Activated T-cell treated with anti-CD3 and anti-CD28 coated beads for 4 hours (primary cell): ENCODE results near the gene UPF1.

Experiments
- DNase-seq: peaks from one replicate; pipeline ENCODE4 v3.0.0-alpha.2; 2020

UPF1 gene

DNA sequence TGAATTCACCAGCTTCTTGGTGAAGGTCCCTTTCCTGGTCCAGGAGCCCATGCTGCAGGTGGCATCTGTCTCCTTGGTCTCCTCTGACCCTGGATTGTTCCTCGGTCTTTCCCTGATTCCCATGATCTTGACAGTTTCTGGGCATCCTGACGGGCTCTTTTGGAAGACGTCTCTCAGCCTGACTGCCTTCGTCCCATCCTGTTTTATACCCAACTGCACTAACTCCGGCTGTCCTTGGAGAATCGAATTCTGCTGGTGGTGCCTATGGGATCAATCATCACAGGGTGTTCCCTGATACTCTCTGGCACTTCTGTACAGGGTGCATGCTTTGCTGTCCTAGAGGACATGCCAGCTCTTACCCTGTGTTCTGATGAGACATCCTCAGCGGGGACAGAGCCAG, 45.1 kb downstream of the UPF1 start:
- no peak for DNase-seq

DNA sequence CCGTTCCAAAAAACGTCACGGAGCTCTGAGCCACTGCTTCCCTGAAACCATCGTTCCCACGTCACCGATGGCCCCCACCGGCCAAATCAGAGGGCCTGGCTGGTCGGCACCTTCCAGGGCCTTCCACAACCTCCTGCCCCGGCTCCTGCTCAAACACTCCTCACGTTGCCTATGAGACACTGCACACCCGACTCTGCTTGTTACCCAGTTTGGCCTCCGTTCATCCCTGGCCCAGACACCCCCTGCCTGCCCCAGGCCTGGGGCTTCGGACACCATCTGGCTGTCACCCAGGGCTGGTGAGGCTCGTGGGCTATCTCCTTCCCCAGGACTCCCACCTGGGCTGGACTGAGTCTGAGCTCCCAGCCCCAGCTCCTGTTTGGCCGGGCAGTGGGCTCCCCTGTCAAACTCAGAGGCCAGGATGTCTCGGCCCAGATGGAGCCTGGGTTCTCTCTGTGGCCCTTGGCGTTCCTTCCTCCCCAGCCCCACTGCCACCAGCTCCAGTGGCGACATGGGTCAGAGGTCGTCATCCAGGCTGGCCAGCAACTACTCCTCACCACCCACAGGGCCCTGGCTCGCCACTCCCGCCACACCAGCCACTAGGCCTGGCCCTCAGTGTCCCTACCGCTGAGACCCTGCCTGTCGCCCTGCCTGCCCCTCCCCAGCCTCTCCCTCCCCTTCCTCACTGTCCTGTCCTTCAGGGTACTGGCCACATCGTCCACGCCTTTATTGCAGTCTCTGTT, 46.5 kb downstream of the UPF1 start:
- DNase-seq, result no peak

DNA sequence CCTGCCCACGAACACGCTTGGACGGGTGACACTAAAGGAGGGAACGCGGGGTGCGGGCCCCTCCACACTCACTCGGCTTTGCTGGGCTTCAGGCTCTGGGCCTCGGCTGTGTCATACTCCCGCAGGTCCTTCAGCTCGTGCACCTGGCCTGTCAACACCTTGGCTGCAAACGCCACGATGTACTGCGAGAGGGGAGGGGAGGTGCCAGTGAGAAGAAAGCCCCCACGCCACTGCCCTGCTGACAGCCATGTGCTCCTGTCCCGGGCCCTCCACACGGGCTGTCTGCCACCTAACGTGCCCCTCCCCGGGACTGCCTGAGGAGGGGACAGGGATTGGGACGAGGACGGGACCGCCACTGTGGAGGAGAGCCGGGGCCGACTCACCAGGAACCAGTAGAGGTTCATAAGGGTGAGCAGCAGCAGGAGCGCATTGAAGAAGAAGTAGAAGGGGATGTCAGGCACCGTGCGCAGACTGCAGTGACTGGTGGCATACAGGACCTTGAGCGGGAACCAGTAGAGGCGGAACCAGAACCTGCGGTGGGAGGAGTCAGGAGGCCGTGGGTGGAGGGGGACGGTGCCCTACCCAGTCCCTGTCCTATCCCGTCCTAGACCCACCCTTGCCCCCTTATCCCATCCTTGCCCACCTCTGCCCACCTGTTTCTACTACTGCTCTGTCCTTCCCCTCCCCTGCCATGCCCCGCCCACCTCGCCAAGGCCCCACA, 47.3 kb downstream of the UPF1 start:
- DNase-seq, result no peak

DNA sequence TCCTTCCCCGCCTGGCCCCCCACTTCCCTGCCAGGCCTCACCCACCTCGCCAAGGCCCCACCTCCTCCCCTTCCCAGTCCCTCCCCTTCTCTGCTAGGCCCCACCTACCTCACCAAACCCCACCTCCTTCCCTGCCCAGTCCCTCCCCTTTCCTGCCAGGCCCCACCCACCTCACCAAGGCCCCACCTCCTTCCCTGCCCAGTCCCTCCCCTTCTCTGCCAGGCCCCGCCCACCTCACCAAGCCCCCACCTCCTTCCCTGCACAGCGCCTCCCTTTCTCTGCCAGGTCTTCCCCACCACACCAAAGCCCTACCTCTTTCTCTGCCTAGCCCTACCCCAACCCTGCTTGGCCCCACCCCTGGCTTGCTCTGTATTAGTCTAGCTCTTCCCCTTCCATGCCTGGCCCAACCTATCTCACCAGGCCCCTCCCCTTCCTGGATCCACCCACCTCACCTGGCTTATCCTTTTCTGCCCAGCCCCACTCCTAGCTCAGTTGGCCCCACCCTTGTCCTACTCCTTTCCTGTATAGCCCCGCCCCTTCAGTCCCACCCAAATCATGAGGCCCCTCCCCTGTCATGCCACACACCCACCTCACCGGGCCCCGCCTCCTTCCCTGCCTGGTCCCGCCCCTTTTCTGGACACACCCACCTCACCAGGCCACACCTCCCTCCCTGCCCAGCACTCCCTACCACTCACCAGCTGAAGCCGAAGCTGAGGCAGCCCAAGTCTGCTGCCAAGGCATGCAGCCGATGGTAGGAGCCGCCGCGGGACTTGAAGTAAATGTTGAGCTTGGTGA, 48.0 kb downstream of the UPF1 start:
- no peak for DNase-seq

DNA sequence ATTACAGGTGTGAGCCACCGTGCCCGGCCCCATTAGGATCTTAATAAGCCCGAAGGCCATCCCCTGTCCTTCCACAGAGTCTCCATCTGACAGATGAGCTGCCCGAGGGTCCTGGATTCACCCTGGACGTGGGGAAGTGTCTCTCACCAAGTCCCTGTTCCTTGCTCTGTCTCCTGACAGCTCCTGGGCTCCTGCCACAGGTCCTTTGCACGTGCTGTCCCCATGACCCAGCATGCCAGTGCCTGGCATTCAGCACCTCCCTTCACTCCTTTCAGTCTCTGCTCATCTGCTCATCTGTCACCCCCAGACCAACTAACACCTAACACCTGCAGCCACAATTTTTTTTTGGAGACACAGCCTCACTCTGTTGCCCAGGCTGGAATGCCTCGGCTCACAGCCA, 49.7 kb downstream of the UPF1 start:
- DNase-seq, result no peak

DNA sequence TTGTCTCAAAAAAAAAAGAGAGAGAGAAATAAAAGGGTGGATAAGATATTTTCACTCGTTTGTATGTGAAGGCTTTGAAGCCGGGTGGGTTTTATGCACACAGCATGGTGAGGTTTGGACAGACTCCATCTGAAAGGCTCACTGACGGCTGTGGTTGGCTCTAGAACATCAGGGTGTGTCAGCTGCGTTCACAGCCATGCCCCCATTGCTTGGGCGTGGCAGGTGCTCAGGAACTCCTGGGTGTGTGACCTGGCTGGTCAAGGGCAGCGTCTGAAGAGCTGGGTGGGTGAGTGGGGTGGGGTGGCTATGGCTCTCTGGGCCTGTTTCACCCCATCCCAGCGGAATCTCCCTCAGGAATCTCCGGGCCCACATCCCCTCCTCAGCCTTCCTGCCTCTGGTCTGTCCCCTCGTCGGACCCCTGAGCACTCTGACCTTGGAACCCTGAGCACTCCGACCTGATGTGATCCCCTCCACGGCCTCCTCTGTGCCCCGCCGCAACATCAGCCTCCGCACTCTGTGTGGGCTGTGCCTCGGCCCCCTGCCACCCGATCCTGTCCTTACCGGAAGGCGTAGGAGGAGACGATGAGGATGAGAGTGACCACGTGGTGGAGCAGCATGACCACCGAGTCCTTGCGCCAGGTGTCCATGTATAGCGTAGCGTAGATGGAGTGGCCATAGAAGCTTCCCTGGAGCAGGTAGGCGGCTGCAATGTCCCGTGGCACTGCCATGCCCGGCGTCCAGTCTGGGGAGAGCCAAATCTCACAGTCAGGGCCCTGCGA, 52.0 kb downstream of the UPF1 start:
- no peak for DNase-seq

DNA sequence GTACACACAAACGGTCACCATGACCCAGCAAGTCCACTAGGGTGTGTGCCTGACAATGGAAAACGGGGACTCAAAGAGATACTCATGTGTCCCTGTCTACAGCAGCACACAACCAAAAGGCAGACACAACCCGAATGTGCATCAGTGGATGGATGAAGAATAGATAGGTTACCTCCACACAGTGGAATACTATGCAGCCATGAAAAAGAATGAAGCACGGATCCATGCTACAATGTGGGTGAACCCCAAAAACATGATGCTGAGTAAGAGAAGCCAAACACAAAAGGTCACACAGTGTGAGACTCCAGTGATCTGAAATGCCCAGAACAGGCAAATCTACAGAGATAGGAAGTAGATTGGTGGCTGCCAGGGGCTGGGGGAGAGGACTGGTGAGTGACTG, 55.2 kb downstream of the UPF1 start:
- DNase-seq, result no peak

DNA sequence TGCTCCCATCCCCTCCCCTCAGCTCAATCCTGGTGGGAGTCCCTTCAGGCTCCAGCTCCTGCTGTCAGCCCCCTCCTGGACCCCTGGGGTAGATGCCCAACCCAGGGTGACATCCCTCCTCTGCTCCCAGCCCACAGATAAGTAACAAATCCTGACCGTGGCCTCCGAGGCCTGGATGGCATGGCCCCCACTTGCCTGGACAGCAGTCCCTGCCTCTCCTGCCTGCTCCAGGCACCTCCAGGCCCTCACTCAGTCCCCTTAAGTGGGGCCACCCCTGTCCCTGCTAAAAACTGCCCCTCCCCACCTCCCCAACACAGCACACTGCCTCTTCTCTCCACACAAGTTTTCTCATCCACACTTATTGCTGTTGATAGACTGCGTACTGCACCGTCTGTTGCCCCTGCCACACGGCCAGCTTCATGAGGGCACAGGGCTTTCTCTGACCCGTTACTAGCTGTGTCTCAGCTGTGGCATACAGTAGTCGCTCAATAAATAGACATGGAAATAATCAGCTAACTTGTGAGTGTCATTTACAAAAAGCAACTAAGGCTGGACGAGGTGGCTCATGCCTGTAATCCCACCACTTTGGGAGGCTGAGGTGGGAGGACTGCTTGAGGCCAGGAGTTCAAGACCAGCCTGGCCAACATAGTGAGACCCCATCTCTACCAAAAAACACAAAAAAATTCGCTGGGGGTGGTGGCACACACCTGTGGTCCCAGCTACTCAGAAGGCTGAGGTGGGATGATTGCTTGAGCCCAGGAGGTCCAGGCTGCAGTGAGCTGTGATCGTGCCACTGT, 58.4 kb downstream of the UPF1 start:
- no peak for DNase-seq

DNA sequence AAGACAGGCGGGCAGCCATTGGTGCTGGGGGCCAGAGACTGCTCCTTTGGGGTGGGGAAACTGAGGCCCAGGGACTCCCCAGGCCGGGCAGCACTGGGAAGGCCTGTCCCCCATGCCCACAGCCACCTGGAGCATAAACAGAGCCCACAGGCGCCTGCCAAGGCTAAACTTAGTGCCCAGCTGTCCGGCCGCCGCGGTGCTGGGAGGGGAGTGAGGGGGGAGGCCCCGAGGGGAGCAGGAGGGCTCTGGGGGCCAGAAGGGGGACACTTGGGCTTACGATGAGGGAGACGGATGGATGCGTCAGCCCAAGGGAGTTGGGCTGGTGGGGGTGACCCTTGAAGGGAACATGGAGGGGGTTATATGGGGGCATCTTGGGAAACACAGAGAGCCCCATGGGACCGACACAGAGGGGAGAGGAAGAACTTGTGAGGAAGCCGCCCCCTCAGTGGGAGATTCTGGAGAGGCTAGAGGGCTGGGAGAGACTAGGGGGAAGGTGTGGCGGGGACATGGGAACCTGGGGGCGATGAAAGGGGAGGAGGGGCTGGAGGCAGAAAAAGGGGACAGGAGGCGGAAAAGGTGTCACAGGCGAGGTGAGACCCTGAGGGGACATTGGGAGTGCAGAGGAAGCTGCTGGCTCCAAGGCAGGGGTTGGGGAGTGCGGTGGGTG, 62.0 kb downstream of the UPF1 start:
- DNase-seq, result no peak

DNA sequence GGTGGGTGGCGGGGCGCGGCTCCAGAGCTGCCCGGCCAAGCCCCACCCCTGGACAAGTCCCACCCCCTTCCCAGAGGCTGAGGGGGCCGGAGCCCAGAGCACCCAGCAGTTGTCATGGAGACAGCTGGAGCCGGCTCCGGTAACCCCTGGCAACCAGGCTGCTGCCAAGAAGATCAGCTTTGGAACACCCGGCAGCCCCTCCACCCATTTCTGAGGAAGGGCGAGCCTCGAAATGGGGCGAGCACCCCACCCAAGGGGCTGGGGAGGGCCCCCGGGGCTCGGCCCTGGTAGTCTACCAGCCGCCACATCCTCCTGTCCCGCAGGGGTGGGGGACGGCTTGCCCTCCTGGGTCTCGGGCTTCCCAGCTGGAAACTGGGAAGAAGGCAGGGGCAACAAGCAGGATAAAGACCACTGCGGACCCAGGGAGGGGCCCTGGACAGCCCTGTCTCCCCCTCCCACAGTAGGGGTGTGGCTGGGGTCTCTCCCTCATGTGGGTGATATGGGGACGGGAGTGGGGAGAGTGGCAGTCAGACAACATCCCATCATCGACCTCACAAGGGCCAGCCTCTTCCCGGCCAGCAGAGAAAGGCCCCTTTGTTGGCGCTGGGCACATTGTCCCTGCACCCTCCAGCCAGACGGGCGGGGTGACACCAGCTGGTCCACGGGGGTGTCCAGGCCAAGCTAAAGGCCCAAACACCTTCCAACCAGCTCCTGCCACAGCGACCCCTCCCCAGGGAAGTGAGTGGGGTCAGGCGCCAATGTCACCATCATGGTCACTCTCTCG, 62.7 kb downstream of the UPF1 start:
- DNase-seq, result no peak

DNA sequence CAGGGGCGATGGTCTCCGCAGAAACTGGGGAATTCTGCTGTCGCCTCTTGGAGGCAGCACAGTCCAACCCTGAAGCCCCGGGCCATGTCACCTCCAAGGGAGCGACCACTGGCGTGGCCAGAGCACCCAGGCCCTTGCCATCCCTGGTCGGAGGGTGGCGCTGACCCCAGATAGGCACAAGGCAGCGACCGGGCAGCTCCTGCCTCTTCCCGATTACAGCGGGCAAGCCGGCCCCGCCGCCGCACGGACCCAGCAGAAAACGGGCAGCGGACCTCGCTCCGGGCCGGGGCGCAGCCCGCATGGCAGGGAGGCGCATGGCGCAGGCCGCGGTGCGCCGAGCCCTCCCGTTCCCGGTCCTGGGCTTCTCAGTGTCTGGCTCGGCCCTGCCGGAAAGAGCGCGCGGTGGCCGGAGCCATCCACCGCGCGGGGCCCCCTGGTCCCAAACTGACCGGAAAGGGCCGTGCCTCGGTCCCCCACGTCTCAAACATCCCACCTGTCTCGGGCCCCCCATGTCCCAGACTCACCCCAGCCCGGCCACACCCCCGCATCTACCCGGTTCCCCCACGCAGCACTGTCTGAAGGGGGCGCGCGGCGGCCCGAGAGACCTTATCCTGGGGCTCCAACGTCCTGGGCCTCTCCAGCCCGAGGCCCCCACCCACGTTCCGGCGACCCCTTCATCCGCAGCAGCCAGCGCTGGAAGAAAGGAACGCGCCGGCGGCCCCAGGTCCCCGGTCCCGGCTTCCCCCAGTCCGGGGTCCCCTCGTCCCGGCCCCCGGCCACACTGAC, 63.5 kb downstream of the UPF1 start:
- DNase-seq, result no peak

DNA sequence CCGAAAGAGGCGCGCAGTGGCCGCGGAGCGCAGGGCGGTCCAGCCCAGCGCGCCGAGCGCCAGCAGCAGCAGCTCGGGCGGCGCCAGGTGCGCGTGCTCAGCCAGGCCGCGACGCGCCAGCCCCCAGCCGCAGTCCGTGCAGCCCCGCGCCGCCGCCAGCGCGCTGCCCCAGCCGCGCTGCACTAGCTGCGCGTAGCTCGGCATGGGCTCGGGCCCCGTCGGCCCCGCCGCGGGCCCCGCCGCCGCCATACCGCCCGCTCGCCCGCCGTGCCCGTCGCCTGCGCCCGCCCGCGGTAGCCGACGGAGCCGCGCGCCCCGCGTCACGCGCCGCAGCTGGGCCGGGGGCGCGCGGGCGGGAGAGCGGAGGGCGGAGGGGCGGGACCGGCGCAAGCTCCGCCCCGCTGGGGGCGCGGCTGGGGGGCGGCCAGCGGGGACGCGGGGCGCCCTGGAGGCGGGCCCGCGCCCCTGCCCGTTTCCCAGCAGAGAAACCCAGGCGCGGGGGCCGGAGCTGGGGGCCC, 64.1 kb downstream of the UPF1 start, which contains the start of gene CERS1:
CERS1 (minus strand) TSS at position 335 of the 518 bp plus-strand sequence; CDS start at position 249, 86 bp downstream.
- no peak for DNase-seq

DNA sequence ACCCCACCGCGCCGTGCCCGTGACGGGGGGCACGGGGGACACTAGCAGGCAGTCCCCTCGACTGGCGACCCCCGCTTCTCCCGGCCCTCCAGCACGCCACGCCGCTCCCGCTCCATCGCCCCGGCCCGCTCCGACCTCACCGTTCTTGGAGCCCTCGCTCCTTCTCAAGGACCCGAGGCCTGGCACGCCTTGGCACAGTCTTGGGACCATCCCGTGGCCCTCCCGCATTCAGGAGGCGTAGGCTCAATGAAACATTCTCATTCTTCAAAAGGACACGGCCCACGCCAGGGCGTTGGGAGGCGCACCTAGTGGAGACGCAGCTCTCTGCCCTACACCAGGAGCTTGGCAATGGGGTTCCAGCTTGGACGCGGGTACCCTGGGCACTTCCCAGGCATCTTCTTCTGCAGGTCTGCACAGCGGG, 64.7 kb downstream of the UPF1 start:
- DNase-seq, result no peak

DNA sequence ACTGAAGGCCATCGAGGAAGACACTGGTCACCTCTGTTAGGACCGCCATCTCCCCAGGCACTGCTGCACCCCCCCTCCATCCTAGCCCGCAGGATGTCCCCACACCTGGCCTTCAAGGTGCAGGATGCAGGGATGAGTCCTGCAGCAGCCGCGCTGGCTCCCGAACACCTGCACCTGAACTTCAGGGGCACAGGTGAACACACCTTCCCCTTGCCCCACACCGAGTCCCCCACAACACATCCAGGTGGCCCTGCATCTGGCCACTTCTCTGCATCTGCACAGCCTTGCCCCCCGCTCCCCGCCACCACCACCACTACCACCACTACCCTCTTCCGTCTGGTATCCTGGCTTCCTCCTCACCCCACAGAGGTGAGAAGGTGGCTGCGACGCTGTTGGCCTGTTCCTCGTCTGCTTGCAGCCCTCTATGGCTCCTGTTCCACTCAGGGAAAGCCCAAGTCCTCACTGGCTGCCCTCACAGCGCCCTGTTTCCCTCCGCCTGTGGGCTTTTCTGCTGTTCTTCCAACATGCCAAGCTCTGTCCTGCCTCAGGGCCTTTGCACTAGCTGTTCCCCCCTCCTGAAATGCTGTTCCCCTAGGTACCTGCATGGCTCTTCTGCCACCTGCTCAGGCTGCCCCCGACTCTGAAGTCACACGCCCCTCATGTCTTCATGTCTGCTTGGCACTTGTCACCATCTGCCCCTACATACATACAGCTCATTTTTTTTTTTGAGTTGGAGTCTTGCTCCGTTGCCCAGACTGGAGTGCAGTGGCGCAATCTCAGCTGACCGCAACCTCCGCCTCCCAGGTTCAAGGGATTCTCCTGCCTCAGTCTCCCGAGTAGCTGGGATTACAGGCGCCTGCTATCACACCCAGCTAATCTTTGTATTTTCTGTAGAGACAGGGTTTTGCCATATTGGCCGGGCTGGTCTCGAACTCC, 65.6 kb downstream of the UPF1 start:
- no peak for DNase-seq

DNA sequence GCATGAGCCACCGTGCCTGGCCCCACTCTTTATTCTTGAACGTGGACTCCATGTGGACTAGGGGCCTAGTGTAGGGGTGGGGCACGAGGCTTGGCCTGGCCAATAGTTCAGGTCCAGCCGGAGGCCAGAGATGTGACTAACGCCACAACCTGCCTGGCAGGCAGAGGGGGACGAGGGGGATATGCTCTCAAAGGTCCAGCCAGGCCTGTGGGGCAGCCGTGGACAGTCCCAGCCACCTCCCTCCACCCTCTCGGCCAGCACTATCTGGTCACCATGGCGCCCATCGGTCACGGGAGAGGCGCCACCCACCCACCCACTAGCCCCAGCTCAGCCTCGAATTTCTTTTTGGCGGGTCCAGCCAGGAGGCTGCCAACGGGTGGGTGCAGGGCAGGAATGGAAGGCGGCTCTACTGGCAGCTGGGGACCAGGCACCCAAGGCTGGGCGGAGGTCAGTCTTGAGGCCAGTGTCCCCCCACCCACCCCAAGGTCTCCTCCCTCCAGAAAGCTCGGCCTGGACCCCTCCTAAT, 66.4 kb downstream of the UPF1 start:
- no peak for DNase-seq

DNA sequence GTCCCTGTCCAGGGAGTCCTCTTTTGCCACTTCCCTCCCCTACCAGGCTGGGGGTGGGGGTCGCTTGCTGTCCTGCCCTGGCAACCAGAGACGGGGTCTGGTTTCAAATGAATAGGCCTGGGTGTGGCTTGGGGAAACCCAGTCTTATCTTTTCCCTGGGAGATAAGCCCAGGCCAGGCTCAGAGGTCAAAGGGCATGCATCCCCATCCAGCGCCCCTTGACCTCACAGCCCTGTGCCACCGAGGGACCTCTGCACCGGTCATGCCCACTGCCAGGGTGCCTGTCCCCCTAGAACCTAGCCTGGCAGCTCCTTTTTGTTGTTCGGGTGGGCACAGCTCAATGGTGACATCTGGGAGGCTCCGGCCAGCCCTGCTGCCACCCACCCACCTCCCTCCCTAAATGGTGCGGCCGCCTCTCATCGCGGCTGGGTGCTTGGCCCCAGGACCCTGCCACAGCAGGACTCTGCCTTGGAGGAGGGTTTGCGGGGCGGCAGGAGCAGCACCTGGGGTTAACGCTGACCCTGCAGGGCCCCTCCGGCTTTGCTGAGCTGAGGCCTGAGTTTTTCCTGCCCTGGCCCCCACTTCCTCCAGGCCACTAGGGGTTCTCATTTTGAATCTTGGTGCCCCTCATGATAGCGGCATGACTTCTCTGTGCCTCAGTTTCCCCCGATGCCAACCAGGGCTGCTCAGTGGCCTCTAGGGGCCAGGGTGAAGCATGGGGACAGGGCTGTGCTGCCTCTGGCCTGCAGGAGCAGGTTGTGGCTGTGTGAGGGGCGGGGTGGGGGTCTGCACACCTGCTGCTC, 67.0 kb downstream of the UPF1 start:
- DNase-seq, result no peak
